Measurements from ENCODE around the gene RPTOR. TPM values are rescaled to one million over a fixed set of nuclear protein-coding genes. Genes with fewer than 3 reads are reported as not detected.
A peak's percentile ranks its signal among the peaks of the same experiment; 100 is the strongest.

The RPTOR gene
- total RNA-seq, 2 experiments from 2014 or later = 32.4 to 35.4 TPM

GRCh38 chr17:80948019-80948975, 403.7 kb downstream of the RPTOR start:
- no peaks in the 10 kb centered on the region for H3K9me3 Mint-ChIP-seq
- no peaks in the 10 kb centered on the region for H3K27me3 Mint-ChIP-seq (ENCODE audit: low read depth)
- intact Hi-C loops (cut with micrococcal nuclease) = no loop called here
- no peak overlapping the region for H3K27ac Mint-ChIP-seq
- H3K4me1 Mint-ChIP-seq (ENCODE audit: low read depth) = no peaks in the 10 kb centered on the region
- H3K36me3 Mint-ChIP-seq (ENCODE audit: low read depth) = peaks cover 18% of the 10 kb centered on the region
- no peak for DNase-seq
- CTCF ChIA-PET = interaction anchor here (0.6 kb wide), 1 partner anchor 452 kb away, joined by 3 read pairs; no protein-coding TSS in a partner anchor
- H3K4me3 Mint-ChIP-seq = no peak overlapping the region

GRCh38 chr17:80948976-80949450, 404.4 kb downstream of the RPTOR start:
- Mint-ChIP-seq H3K27me3 (ENCODE audit: low read depth) (no peaks in the 10 kb centered on the region), H3K9me3 (no peaks in the 10 kb centered on the region), H3K4me1 (ENCODE audit: low read depth) (no peaks in the 10 kb centered on the region), H3K4me3 (no peak overlapping the region), H3K36me3 (ENCODE audit: low read depth) (peaks cover 18% of the 10 kb centered on the region), H3K27ac (no peak overlapping the region)
- intact Hi-C loops (cut with micrococcal nuclease) = no loop called here
- DNase-seq = no peak
- CTCF ChIA-PET = interaction anchor here (0.6 kb wide), 1 partner anchor 453 kb away, joined by 3 read pairs; no protein-coding TSS in a partner anchor

GRCh38 chr17:80949451-80950421, 405.1 kb downstream of the RPTOR start:
- H3K4me1 Mint-ChIP-seq (ENCODE audit: low read depth) = no peaks in the 10 kb centered on the region
- peaks cover 19% of the 10 kb centered on the region for H3K36me3 Mint-ChIP-seq (ENCODE audit: low read depth)
- intact Hi-C loops (cut with micrococcal nuclease) = no loop called here
- H3K27me3 Mint-ChIP-seq (ENCODE audit: low read depth) = no peaks in the 10 kb centered on the region
- DNase-seq = no peak
- no peaks in the 10 kb centered on the region for H3K9me3 Mint-ChIP-seq
- CTCF ChIA-PET = no interaction called here
- H3K27ac Mint-ChIP-seq = no peak overlapping the region
- H3K4me3 Mint-ChIP-seq = no peak overlapping the region

- H3K27ac Mint-ChIP-seq = no peak overlapping the region
- no peaks in the 10 kb centered on the region for H3K4me1 Mint-ChIP-seq (ENCODE audit: low read depth)
- intact Hi-C loops (cut with micrococcal nuclease) = no loop called here
- no peaks in the 10 kb centered on the region for H3K9me3 Mint-ChIP-seq
- H3K36me3 Mint-ChIP-seq (ENCODE audit: low read depth) = peaks cover 21% of the 10 kb centered on the region
- DNase-seq = no peak
- no peaks in the 10 kb centered on the region for H3K27me3 Mint-ChIP-seq (ENCODE audit: low read depth)
- CTCF ChIA-PET = no interaction called here
- H3K4me3 Mint-ChIP-seq = no peak overlapping the region
Measured at GRCh38 chr17:80950466-80951120, 406.0 kb downstream of the RPTOR start.

- no peak overlapping the region for H3K4me3 Mint-ChIP-seq
- CTCF ChIA-PET = no interaction called here
- peaks cover 14% of the 10 kb centered on the region for H3K36me3 Mint-ChIP-seq (ENCODE audit: low read depth)
- intact Hi-C loops (cut with micrococcal nuclease) = no loop called here
- no peak overlapping the region for H3K27ac Mint-ChIP-seq
- no peaks in the 10 kb centered on the region for H3K9me3 Mint-ChIP-seq
- H3K27me3 Mint-ChIP-seq (ENCODE audit: low read depth) = no peaks in the 10 kb centered on the region
- H3K4me1 Mint-ChIP-seq (ENCODE audit: low read depth) = no peaks in the 10 kb centered on the region
- no peak for DNase-seq
Measured at GRCh38 chr17:80951121-80952090, 406.8 kb downstream of the RPTOR start.

- H3K27me3 Mint-ChIP-seq (ENCODE audit: low read depth) = no peaks in the 10 kb centered on the region
- DNase-seq = no peak
- no peak overlapping the region for H3K4me3 Mint-ChIP-seq
- no peaks in the 10 kb centered on the region for H3K4me1 Mint-ChIP-seq (ENCODE audit: low read depth)
- peak overlapping the region; percentile 36 for H3K27ac Mint-ChIP-seq
- intact Hi-C loops (cut with micrococcal nuclease) = no loop called here
- CTCF ChIA-PET = no interaction called here
- peaks cover 5% of the 10 kb centered on the region for H3K36me3 Mint-ChIP-seq (ENCODE audit: low read depth)
- H3K9me3 Mint-ChIP-seq = no peaks in the 10 kb centered on the region
Measured at GRCh38 chr17:80952291-80952690, 407.7 kb downstream of the RPTOR start.

- no peak for DNase-seq
- no peak overlapping the region for H3K27ac Mint-ChIP-seq
- no peaks in the 10 kb centered on the region for H3K9me3 Mint-ChIP-seq
Measured at GRCh38 chr17:80953471-80954315, 409.1 kb downstream of the RPTOR start.

GRCh38 chr17:80955078-80955477, 410.4 kb downstream of the RPTOR start:
- no peak overlapping the region for H3K4me3 Mint-ChIP-seq
- H3K27me3 Mint-ChIP-seq (ENCODE audit: low read depth) = no peaks in the 10 kb centered on the region
- H3K9me3 Mint-ChIP-seq = no peaks in the 10 kb centered on the region
- no peak for DNase-seq
- CTCF ChIA-PET = no interaction called here
- intact Hi-C loops (cut with micrococcal nuclease) = no loop called here
- no peak overlapping the region for H3K27ac Mint-ChIP-seq
- H3K36me3 Mint-ChIP-seq (ENCODE audit: low read depth) = peaks cover 4% of the 10 kb centered on the region
- H3K4me1 Mint-ChIP-seq (ENCODE audit: low read depth) = no peaks in the 10 kb centered on the region

More at GRCh38 chr17:80953471-80954315, 409.1 kb downstream of the RPTOR start:
- Mint-ChIP-seq H3K4me3 (no peak overlapping the region), H3K27me3 (ENCODE audit: low read depth) (no peaks in the 10 kb centered on the region), H3K4me1 (ENCODE audit: low read depth) (no peaks in the 10 kb centered on the region), H3K36me3 (ENCODE audit: low read depth) (peaks cover 4% of the 10 kb centered on the region)
- CTCF ChIA-PET = no interaction called here
- intact Hi-C loops (cut with micrococcal nuclease) = no loop called here

GRCh38 chr17:80955671-80956280, 411.1 kb downstream of the RPTOR start:
- no peak overlapping the region for H3K27ac Mint-ChIP-seq
- no peak for DNase-seq
- no peak overlapping the region for H3K4me3 Mint-ChIP-seq
- CTCF ChIA-PET = no interaction called here
- no peaks in the 10 kb centered on the region for H3K4me1 Mint-ChIP-seq (ENCODE audit: low read depth)
- intact Hi-C loops (cut with micrococcal nuclease) = no loop called here
- peaks cover 4% of the 10 kb centered on the region for H3K36me3 Mint-ChIP-seq (ENCODE audit: low read depth)
- no peaks in the 10 kb centered on the region for H3K27me3 Mint-ChIP-seq (ENCODE audit: low read depth)
- H3K9me3 Mint-ChIP-seq = no peaks in the 10 kb centered on the region

Measured in activated naive CD4-positive, alpha-beta T cell treated with anti-CD3 and anti-CD28 coated beads for 36 hours (primary cell).